ENCODE results near the gene MYL10. TPM values are rescaled to one million over a fixed set of nuclear protein-coding genes. Genes with fewer than 3 reads are reported as not detected.

Gene MYL10
- total RNA-seq, 2 experiments from 2014 or later, result not detected

- Histone ChIP-seq H3K27ac (ENCODE audit: low read depth, low read length, poor library complexity, severe bottlenecking) (no peak overlapping the region), H2AFZ (ENCODE audit: low read length) (no peak overlapping the region), H3K79me2 (ENCODE audit: insufficient read depth, low read depth, low read length) (no peaks in the 10 kb centered on the region), H3K4me1 (ENCODE audit: insufficient read depth, low read length, poor library complexity, severe bottlenecking) (no peaks in the 10 kb centered on the region), H3K9me2 (ENCODE audit: insufficient read depth, low read length) (no peaks in the 10 kb centered on the region), H4K20me1 (ENCODE audit: insufficient read depth, low read length) (no peaks in the 10 kb centered on the region), H3K4me2 (ENCODE audit: low read length) (no peak overlapping the region), H3K9me3 (ENCODE audit: low read length) (no peaks in the 10 kb centered on the region), H3K36me3 (ENCODE audit: insufficient read depth, low read length) (no peaks in the 10 kb centered on the region), H3K4me3 (ENCODE audit: low read depth, low read length, poor library complexity, severe bottlenecking) (no peak overlapping the region)
- TF ChIP-seq CTCF (conservative IDR thresholded peaks at IDR 0.05; ENCODE audit: low read length) (no peak), EZH2phosphoT487 (IDR thresholded peaks at IDR 0.05; ENCODE audit: borderline replicate concordance, low read depth, low read length) (no peak)
- CTCF ChIA-PET (ENCODE audit: unreplicated experiment), result no interaction called here
- BruUV-seq (replicated peaks), result no TSS peak
- intact Hi-C loops (cut with micrococcal nuclease; ENCODE audit: unreplicated experiment), result no loop called here
- POLR2A ChIA-PET, result interaction anchor here (0.6 kb wide), 1 partner anchor 173 kb away, joined by 3 read pairs; no protein-coding TSS in a partner anchor
- no peak for DNase-seq (ENCODE audit: low spot score)
These were observed 63.4 kb downstream of the MYL10 start for GRCh38 chr7:101565601-101566209.

GRCh38 chr7:101564778-101565211, 64.3 kb downstream of the MYL10 start:
- Histone ChIP-seq H4K20me1 (ENCODE audit: insufficient read depth, low read length) (no peaks in the 10 kb centered on the region), H3K79me2 (ENCODE audit: insufficient read depth, low read depth, low read length) (no peaks in the 10 kb centered on the region), H3K9me2 (ENCODE audit: insufficient read depth, low read length) (no peaks in the 10 kb centered on the region), H3K4me2 (ENCODE audit: low read length) (no peak overlapping the region), H3K27ac (ENCODE audit: low read depth, low read length, poor library complexity, severe bottlenecking) (no peak overlapping the region), H3K9me3 (ENCODE audit: low read length) (no peaks in the 10 kb centered on the region), H3K4me1 (ENCODE audit: insufficient read depth, low read length, poor library complexity, severe bottlenecking) (no peaks in the 10 kb centered on the region), H2AFZ (ENCODE audit: low read length) (no peak overlapping the region), H3K36me3 (ENCODE audit: insufficient read depth, low read length) (no peaks in the 10 kb centered on the region), H3K4me3 (ENCODE audit: low read depth, low read length, poor library complexity, severe bottlenecking) (no peak overlapping the region)
- CTCF ChIA-PET (ENCODE audit: unreplicated experiment), result no interaction called here
- TF ChIP-seq CTCF (conservative IDR thresholded peaks at IDR 0.05; ENCODE audit: low read length) (no peak), EZH2phosphoT487 (IDR thresholded peaks at IDR 0.05; ENCODE audit: borderline replicate concordance, low read depth, low read length) (no peak)
- intact Hi-C loops (cut with micrococcal nuclease; ENCODE audit: unreplicated experiment), result no loop called here
- no TSS peak for BruUV-seq (replicated peaks)
- no peak for DNase-seq (ENCODE audit: low spot score)
- POLR2A ChIA-PET, result no interaction called here

GRCh38 chr7:101563943-101564777, 64.9 kb downstream of the MYL10 start:
- Histone ChIP-seq H3K27ac (ENCODE audit: low read depth, low read length, poor library complexity, severe bottlenecking) (no peak overlapping the region), H3K79me2 (ENCODE audit: insufficient read depth, low read depth, low read length) (no peaks in the 10 kb centered on the region), H3K4me1 (ENCODE audit: insufficient read depth, low read length, poor library complexity, severe bottlenecking) (no peaks in the 10 kb centered on the region), H3K9me3 (ENCODE audit: low read length) (no peaks in the 10 kb centered on the region), H3K9me2 (ENCODE audit: insufficient read depth, low read length) (no peaks in the 10 kb centered on the region), H4K20me1 (ENCODE audit: insufficient read depth, low read length) (no peaks in the 10 kb centered on the region), H3K4me3 (ENCODE audit: low read depth, low read length, poor library complexity, severe bottlenecking) (no peak overlapping the region), H3K36me3 (ENCODE audit: insufficient read depth, low read length) (no peaks in the 10 kb centered on the region), H2AFZ (ENCODE audit: low read length) (no peak overlapping the region), H3K4me2 (ENCODE audit: low read length) (no peak overlapping the region)
- TF ChIP-seq EZH2phosphoT487 (IDR thresholded peaks at IDR 0.05; ENCODE audit: borderline replicate concordance, low read depth, low read length) (no peak), CTCF (conservative IDR thresholded peaks at IDR 0.05; ENCODE audit: low read length) (no peak)
- BruUV-seq (replicated peaks), result no TSS peak
- intact Hi-C loops (cut with micrococcal nuclease; ENCODE audit: unreplicated experiment), result no loop called here
- ChIA-PET POLR2A (no interaction called here), CTCF (ENCODE audit: unreplicated experiment) (no interaction called here)
- DNase-seq (ENCODE audit: low spot score), result no peak
